ENCODE data around the gene JSRP1.

JSRP1 gene

GRCh38 chr19:2274931-2275535 lies 18.8 kb upstream of the JSRP1 start:
- Mint-ChIP-seq H3K4me1 (ENCODE audit: low read depth) (peaks cover 30% of the 10 kb centered on the region), H3K27me3 (no peaks in the 10 kb centered on the region), H3K36me3 (ENCODE audit: low read depth) (peaks cover 33% of the 10 kb centered on the region), H3K4me3 (no peak overlapping the region), H3K9me3 (no peaks in the 10 kb centered on the region), H3K27ac (peak overlapping the region; percentile 63)

GRCh38 chr19:2274185-2274711 lies 18.0 kb upstream of the JSRP1 start:
- Mint-ChIP-seq H3K36me3 (ENCODE audit: low read depth) (peaks cover 33% of the 10 kb centered on the region), H3K27ac (peak overlapping the region; percentile 76), H3K9me3 (no peaks in the 10 kb centered on the region), H3K27me3 (no peaks in the 10 kb centered on the region), H3K4me1 (ENCODE audit: low read depth) (peaks cover 30% of the 10 kb centered on the region), H3K4me3 (peak overlapping the region; percentile 93)

GRCh38 chr19:2273356-2274184 lies 17.4 kb upstream of the JSRP1 start:
- Mint-ChIP-seq H3K27ac (peak overlapping the region; percentile 84), H3K9me3 (no peaks in the 10 kb centered on the region), H3K4me3 (peak overlapping the region; percentile 93), H3K27me3 (no peaks in the 10 kb centered on the region), H3K36me3 (ENCODE audit: low read depth) (peaks cover 33% of the 10 kb centered on the region), H3K4me1 (ENCODE audit: low read depth) (peaks cover 32% of the 10 kb centered on the region)

- H3K27me3 Mint-ChIP-seq, result no peaks in the 10 kb centered on the region
- H3K9me3 Mint-ChIP-seq, result no peaks in the 10 kb centered on the region
- H3K4me1 Mint-ChIP-seq (ENCODE audit: low read depth), result peaks cover 47% of the 10 kb centered on the region
- H3K4me3 Mint-ChIP-seq, result peak overlapping the region; percentile 93
- peak overlapping the region; percentile 95 for H3K27ac Mint-ChIP-seq
- peaks cover 33% of the 10 kb centered on the region for H3K36me3 Mint-ChIP-seq (ENCODE audit: low read depth)
Measured at GRCh38 chr19:2271234-2272103, 15.3 kb upstream of the JSRP1 start.

- peaks cover 33% of the 10 kb centered on the region for H3K36me3 Mint-ChIP-seq (ENCODE audit: low read depth)
- H3K27me3 Mint-ChIP-seq, result no peaks in the 10 kb centered on the region
- H3K4me1 Mint-ChIP-seq (ENCODE audit: low read depth), result peaks cover 53% of the 10 kb centered on the region
- H3K4me3 Mint-ChIP-seq, result peak overlapping the region; percentile 93
- H3K9me3 Mint-ChIP-seq, result no peaks in the 10 kb centered on the region
- H3K27ac Mint-ChIP-seq, result peak overlapping the region; percentile 88
Measured at GRCh38 chr19:2270423-2271233, 14.4 kb upstream of the JSRP1 start.

- Mint-ChIP-seq H3K36me3 (ENCODE audit: low read depth) (peaks cover 32% of the 10 kb centered on the region), H3K4me1 (ENCODE audit: low read depth) (peaks cover 52% of the 10 kb centered on the region), H3K9me3 (no peaks in the 10 kb centered on the region), H3K27ac (peak overlapping the region; percentile 88), H3K27me3 (no peaks in the 10 kb centered on the region), H3K4me3 (peak overlapping the region; percentile 93)
Measured at GRCh38 chr19:2270157-2270422, 13.9 kb upstream of the JSRP1 start.

GRCh38 chr19:2269244-2270156 lies 13.3 kb upstream of the JSRP1 start:
- Mint-ChIP-seq H3K27me3 (no peaks in the 10 kb centered on the region), H3K9me3 (no peaks in the 10 kb centered on the region), H3K4me3 (peak overlapping the region; percentile 93), H3K36me3 (ENCODE audit: low read depth) (peaks cover 29% of the 10 kb centered on the region), H3K4me1 (ENCODE audit: low read depth) (peaks cover 50% of the 10 kb centered on the region), H3K27ac (peak overlapping the region; percentile 88)

GRCh38 chr19:2268861-2269243 lies 12.6 kb upstream of the JSRP1 start:
- Mint-ChIP-seq H3K36me3 (ENCODE audit: low read depth) (peaks cover 23% of the 10 kb centered on the region), H3K4me3 (peak overlapping the region; percentile 93), H3K4me1 (ENCODE audit: low read depth) (peaks cover 43% of the 10 kb centered on the region), H3K27ac (peak overlapping the region; percentile 79), H3K27me3 (no peaks in the 10 kb centered on the region), H3K9me3 (no peaks in the 10 kb centered on the region)

GRCh38 chr19:2268480-2268830 lies 12.2 kb upstream of the JSRP1 start:
- Mint-ChIP-seq H3K36me3 (ENCODE audit: low read depth) (peaks cover 19% of the 10 kb centered on the region), H3K4me3 (peak overlapping the region; percentile 93), H3K27ac (peak overlapping the region; percentile 79), H3K27me3 (no peaks in the 10 kb centered on the region), H3K4me1 (ENCODE audit: low read depth) (peaks cover 40% of the 10 kb centered on the region), H3K9me3 (no peaks in the 10 kb centered on the region)

GRCh38 chr19:2266183-2266993 lies 10.2 kb upstream of the JSRP1 start:
- H3K4me1 Mint-ChIP-seq (ENCODE audit: low read depth), result peaks cover 27% of the 10 kb centered on the region
- no peaks in the 10 kb centered on the region for H3K27me3 Mint-ChIP-seq
- no peaks in the 10 kb centered on the region for H3K9me3 Mint-ChIP-seq
- peaks cover 2% of the 10 kb centered on the region for H3K36me3 Mint-ChIP-seq (ENCODE audit: low read depth)
- no peak overlapping the region for H3K4me3 Mint-ChIP-seq
- peak overlapping the region; percentile 41 for H3K27ac Mint-ChIP-seq

- H3K27me3 Mint-ChIP-seq, result no peaks in the 10 kb centered on the region
- H3K4me3 Mint-ChIP-seq, result no peak overlapping the region
- no peaks in the 10 kb centered on the region for H3K9me3 Mint-ChIP-seq
- H3K27ac Mint-ChIP-seq, result no peak overlapping the region
- H3K36me3 Mint-ChIP-seq (ENCODE audit: low read depth), result no peaks in the 10 kb centered on the region
- H3K4me1 Mint-ChIP-seq (ENCODE audit: low read depth), result peaks cover 38% of the 10 kb centered on the region
Measured at GRCh38 chr19:2261438-2262172, 5.4 kb upstream of the JSRP1 start.

GRCh38 chr19:2260341-2260805 lies 4.2 kb upstream of the JSRP1 start:
- no peaks in the 10 kb centered on the region for H3K27me3 Mint-ChIP-seq
- H3K9me3 Mint-ChIP-seq, result no peaks in the 10 kb centered on the region
- no peaks in the 10 kb centered on the region for H3K36me3 Mint-ChIP-seq (ENCODE audit: low read depth)
- H3K4me1 Mint-ChIP-seq (ENCODE audit: low read depth), result peaks cover 30% of the 10 kb centered on the region
- H3K27ac Mint-ChIP-seq, result no peak overlapping the region
- no peak overlapping the region for H3K4me3 Mint-ChIP-seq
